Pancreas (tissue), 10 donors: ENCODE results near the gene PLA2R1. TPM values are rescaled to one million over a fixed set of nuclear protein-coding genes. Genes with fewer than 3 reads are reported as not detected.
A peak's percentile ranks its signal among the peaks of the same experiment; 100 is the strongest.

ENCODE experiments used
- ATAC-seq, 4 donors: fragments of 200-7000 bp; cut with Tn5 transposase; one replicate each; pipeline versions ENCODE4 v1.8.0 to v1.9.1; 2020; ENCODE audit warnings: mild to moderate bottlenecking in 4 of 4, moderate library complexity in 4 of 4
- DNase-seq, 6 donors: peaks; one replicate each; pipeline ENCODE4 v3.0.0-alpha.2; 2020
- FAIRE-seq: peaks from 2 replicates; lab custom pipeline; 2012; peaks lifted over from hg19 to GRCh38; lab: Jason Lieb, UNC
- H3K27ac ChIP-seq, 4 donors: fragments of 200-600 bp; sonication (generic); 1 replicate in 3 of 4; 2 replicates in 1 of 4; pipeline versions ENCODE4 v1.5.0 to v1.8.0; 2020
- H3K27me3 ChIP-seq, 4 donors: fragments of 200-600 bp; one replicate each; pipeline ENCODE4 v1.8.0; 2021
- H3K36me3 ChIP-seq, 3 donors: fragments of 200-600 bp; sonication (generic) in 1 of 3; one replicate each; pipeline versions ENCODE4 v1.5.0 to v1.8.0; 2020 to 2021
- H3K4me1 ChIP-seq, 3 donors: fragments of 200-600 bp; one replicate each; pipeline ENCODE4 v1.8.0; 2021
- H3K4me3 ChIP-seq, 4 donors: fragments of 200-600 bp; sonication (generic) in 2 of 4; one replicate each; pipeline versions ENCODE4 v1.5.0 to v1.8.0; 2020 to 2021
- H3K9me3 ChIP-seq, 4 donors: fragments of 200-600 bp; one replicate each; pipeline ENCODE4 v1.8.0; 2021
- CTCF ChIP-seq, 4 donors: fragments of 200-600 bp; sonication (generic) in 3 of 4; IDR thresholded peaks; one replicate each; pipeline versions ENCODE4 v1.5.0 to v1.8.0; 2021; ENCODE audit warnings: antibody characterized with exemption in 4 of 4
- WGBS, 2 donors: extraction: QIAGEN DNeasy Blood & Tissue Kit; methylation state at CpG; one replicate each; pipeline ENCODE4 v1.1.7; 2013; 5-methylcytosine and 5-hydroxymethylcytosine counted together
- intact Hi-C, 3 donors: fragments of 100-400 bp; cut with DNase I; formaldehyde crosslinking; loops; one replicate each; pipeline versions ENCODE4 v1.11.1 to v1.14.2; 2022
- polyA plus RNA-seq, 2 donors: library from polyadenylated mRNA; stranded (reverse); fragments of 200-250 nt; gene quantifications; one replicate each; pipeline ENCODE4 v1.2.3, GENCODE V29; 2013
- total RNA-seq, 6 donors: library from RNA; stranded (reverse); fragmentation: NEBNext Ultra II Directional in 4 of 6; extraction: Animal tissue kit (Norgen Biotek cat#: 25700) in 4 of 6; gene quantifications; one replicate each; pipeline versions ENCODE4 v1.2.1 to v1.2.4, GENCODE V29; 2021 to 2023
- donor health status: healthy with polysubstance abuse.
- donor health status: DM: no; HTN: no; CAD: no; lungs with moderate emphysema.
- donor health status: DM: no; HTN: no; CAD: no.
- donor health status: control.
- donor health status: control.
- donor health status: Bipolar disorder and iron deficiency.
- donor health status: DM: yes; HTN: yes; CAD: no.
- donor health status: DM: no; HTN: no; CAD: no.
- donor health status: DM: no; HTN: no; CAD: no.
- donor health status: DM: yes; HTN: yes; CAD: no.

Gene PLA2R1
- total and polyA plus RNA-seq, 8 donors: 0.16 to 1.5 (median 0.69) TPM

GRCh38 chr2:160061944-160062291 is 497 bp downstream of the PLA2R1 start:
- Histone ChIP-seq H3K27me3 (no peaks in the 10 kb centered on the region), H3K27ac (no peak overlapping the region), H3K9me3 (no peaks in the 10 kb centered on the region), H3K36me3 (no peaks in the 10 kb centered on the region), H3K4me3 (peak overlapping the region; percentile 55 to 63 (median 57)), H3K4me1 (no peaks in the 10 kb centered on the region)
- no peak for FAIRE-seq
- peak in 2 of 6 donors; percentile 54 to 60 for DNase-seq
- no peak for TF ChIP-seq CTCF (IDR thresholded peaks at IDR 0.05)
- 5 to 6% methylated on average over 27 of the region's 27 CpGs for WGBS, 2 donors
- peak; percentile 11 to 23 (median 19) for ATAC-seq
- intact Hi-C loops: no loop called here

GRCh38 chr2:160061533-160061932 is 882 bp downstream of the PLA2R1 start:
- no peak for TF ChIP-seq CTCF (IDR thresholded peaks at IDR 0.05)
- DNase-seq (no peak), FAIRE-seq (no peak), ATAC-seq (no peak)
- no peaks in the 10 kb centered on the region for H3K4me1 ChIP-seq
- H3K36me3 ChIP-seq: no peaks in the 10 kb centered on the region
- 74 to 83% methylated on average over 18 of the region's 18 CpGs for WGBS, 2 donors
- intact Hi-C loops: no loop called here
- peak overlapping the region in 3 of 4 donors; percentile 56 to 63 (median 58) for H3K4me3 ChIP-seq
- no peaks in the 10 kb centered on the region for H3K9me3 ChIP-seq
- no peak overlapping the region for H3K27ac ChIP-seq
- H3K27me3 ChIP-seq: no peaks in the 10 kb centered on the region

- no peaks in the 10 kb centered on the region for H3K4me1 ChIP-seq
- no peak overlapping the region for H3K4me3 ChIP-seq
- no peaks in the 10 kb centered on the region for H3K36me3 ChIP-seq
- H3K27me3 ChIP-seq: no peaks in the 10 kb centered on the region
- no peaks in the 10 kb centered on the region for H3K9me3 ChIP-seq
- WGBS, 2 donors: 95 to 97% methylated on average over 2 of the region's 2 CpGs
- no peak overlapping the region for H3K27ac ChIP-seq
- no peak for TF ChIP-seq CTCF (IDR thresholded peaks at IDR 0.05)
- intact Hi-C loops: no loop called here
- no peak for FAIRE-seq
- no peak for DNase-seq
- no peak for ATAC-seq
Observed at GRCh38 chr2:160060297-160060696, 2.1 kb downstream of the PLA2R1 start.

- no peaks in the 10 kb centered on the region for H3K9me3 ChIP-seq
- 62 to 68% methylated on average over 2 of the region's 2 CpGs for WGBS, 2 donors
- TF ChIP-seq CTCF (IDR thresholded peaks at IDR 0.05): no peak
- H3K4me1 ChIP-seq: no peaks in the 10 kb centered on the region
- H3K27ac ChIP-seq: no peak overlapping the region
- no peaks in the 10 kb centered on the region for H3K36me3 ChIP-seq
- DNase-seq (no peak), FAIRE-seq (no peak), ATAC-seq (no peak)
- no peak overlapping the region for H3K4me3 ChIP-seq
- H3K27me3 ChIP-seq: no peaks in the 10 kb centered on the region
- intact Hi-C loops: no loop called here
Observed at GRCh38 chr2:160057356-160057755, 5.1 kb downstream of the PLA2R1 start.

- intact Hi-C loops: no loop called here
- Histone ChIP-seq H3K4me3 (no peak overlapping the region), H3K4me1 (no peaks in the 10 kb centered on the region), H3K36me3 (no peaks in the 10 kb centered on the region), H3K27ac (no peak overlapping the region), H3K9me3 (no peaks in the 10 kb centered on the region), H3K27me3 (no peaks in the 10 kb centered on the region)
- ATAC-seq (no peak), DNase-seq (no peak), FAIRE-seq (no peak)
- 89 to 91% methylated on average over 7 of the region's 7 CpGs for WGBS, 2 donors
- TF ChIP-seq CTCF (IDR thresholded peaks at IDR 0.05): no peak
Observed at GRCh38 chr2:160055726-160056108, 6.7 kb downstream of the PLA2R1 start.
